Measurements from ENCODE around the gene TLE3. TPM values are rescaled to one million over a fixed set of nuclear protein-coding genes. Genes with fewer than 3 reads are reported as not detected.

The TLE3 gene
- polyA plus RNA-seq, 1 experiment: 3.7 TPM

- ChIA-PET CTCF (interaction anchor here (1.0 kb wide), 1 partner anchor 566 kb away, joined by 4 read pairs; no protein-coding TSS in a partner anchor), POLR2A (no interaction called here)
- no peak for DNase-seq (ENCODE audit: low read depth)
- Histone ChIP-seq H3K4me3 (ENCODE audit: low read depth, low read length) (no peak overlapping the region), H3K27me3 (ENCODE audit: control insufficient read depth, insufficient read depth, low read length) (peaks cover 13% of the 10 kb centered on the region), H3K36me3 (ENCODE audit: control insufficient read depth, insufficient read depth, low read length) (no peaks in the 10 kb centered on the region)
- no peak for TF ChIP-seq CTCF (IDR thresholded peaks at IDR 0.05; ENCODE audit: insufficient read depth, low read depth, low read length)
Observed at GRCh38 chr15:70142322-70143191, 44.8 kb upstream of the TLE3 start.

DNA sequence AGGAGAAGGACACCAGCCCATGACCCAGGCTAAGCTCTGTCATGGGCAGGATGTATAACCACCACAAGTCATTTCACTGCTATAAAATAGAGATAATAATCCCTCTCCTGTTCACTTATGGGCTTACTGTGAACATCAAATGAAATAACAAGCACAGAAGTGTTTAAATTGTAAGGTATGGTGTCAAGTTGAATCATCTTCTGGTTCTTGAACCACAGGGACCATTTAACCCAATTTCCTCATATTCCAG lies 44.3 kb upstream of the TLE3 start:
- CTCF ChIA-PET: no interaction called here
- no peaks in the 10 kb centered on the region for H3K36me3 ChIP-seq (ENCODE audit: control insufficient read depth, insufficient read depth, low read length)
- DNase-seq (ENCODE audit: low read depth): no peak
- H3K4me3 ChIP-seq (ENCODE audit: low read depth, low read length): no peak overlapping the region
- no peak for TF ChIP-seq CTCF (IDR thresholded peaks at IDR 0.05; ENCODE audit: insufficient read depth, low read depth, low read length)
- POLR2A ChIA-PET: no interaction called here
- H3K27me3 ChIP-seq (ENCODE audit: control insufficient read depth, insufficient read depth, low read length): peaks cover 13% of the 10 kb centered on the region

DNA sequence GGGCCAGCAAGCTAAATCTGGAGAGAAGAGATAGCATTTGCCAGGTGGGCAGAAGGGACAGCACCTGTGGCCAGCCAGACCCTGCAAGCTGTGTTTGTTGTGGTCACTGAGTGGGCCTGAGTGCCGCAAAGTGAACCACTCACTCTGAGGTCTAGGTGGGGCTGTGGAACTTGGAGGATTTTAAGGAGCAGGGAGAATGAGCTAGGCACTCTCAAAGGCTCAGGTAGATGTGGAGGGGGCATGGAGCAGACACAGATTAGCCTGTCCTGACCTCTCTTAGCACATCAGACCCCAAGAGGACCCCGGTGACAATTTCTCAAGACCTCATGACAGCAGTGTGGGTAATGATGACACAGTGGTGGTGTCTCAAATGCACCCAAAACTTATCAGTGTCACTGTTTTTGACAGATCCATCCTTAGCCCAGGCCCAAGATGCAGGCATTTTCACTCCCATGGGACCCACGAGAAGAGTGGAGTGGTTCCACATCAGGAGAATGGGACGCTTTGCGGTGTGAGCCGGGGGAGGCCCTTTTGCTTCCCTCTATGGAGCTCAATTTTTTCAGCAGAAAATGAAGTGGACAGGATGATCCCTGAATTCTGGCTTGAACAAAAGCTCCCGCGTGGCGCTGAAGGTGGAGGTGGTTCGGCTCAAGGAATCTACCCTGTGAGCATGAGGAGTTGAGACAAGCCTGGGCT lies 43.8 kb upstream of the TLE3 start:
- DNase-seq (ENCODE audit: low read depth): no peak
- no peak for TF ChIP-seq CTCF (IDR thresholded peaks at IDR 0.05; ENCODE audit: insufficient read depth, low read depth, low read length)
- H3K27me3 ChIP-seq (ENCODE audit: control insufficient read depth, insufficient read depth, low read length): peaks cover 13% of the 10 kb centered on the region
- ChIA-PET POLR2A (no interaction called here), CTCF (interaction anchor here (0.5 to 1.1 kb wide), 2 partner anchors 7 to 77 kb away, joined by 3 read pairs; no protein-coding TSS in a partner anchor)
- no peak overlapping the region for H3K4me3 ChIP-seq (ENCODE audit: low read depth, low read length)
- no peaks in the 10 kb centered on the region for H3K36me3 ChIP-seq (ENCODE audit: control insufficient read depth, insufficient read depth, low read length)

DNA sequence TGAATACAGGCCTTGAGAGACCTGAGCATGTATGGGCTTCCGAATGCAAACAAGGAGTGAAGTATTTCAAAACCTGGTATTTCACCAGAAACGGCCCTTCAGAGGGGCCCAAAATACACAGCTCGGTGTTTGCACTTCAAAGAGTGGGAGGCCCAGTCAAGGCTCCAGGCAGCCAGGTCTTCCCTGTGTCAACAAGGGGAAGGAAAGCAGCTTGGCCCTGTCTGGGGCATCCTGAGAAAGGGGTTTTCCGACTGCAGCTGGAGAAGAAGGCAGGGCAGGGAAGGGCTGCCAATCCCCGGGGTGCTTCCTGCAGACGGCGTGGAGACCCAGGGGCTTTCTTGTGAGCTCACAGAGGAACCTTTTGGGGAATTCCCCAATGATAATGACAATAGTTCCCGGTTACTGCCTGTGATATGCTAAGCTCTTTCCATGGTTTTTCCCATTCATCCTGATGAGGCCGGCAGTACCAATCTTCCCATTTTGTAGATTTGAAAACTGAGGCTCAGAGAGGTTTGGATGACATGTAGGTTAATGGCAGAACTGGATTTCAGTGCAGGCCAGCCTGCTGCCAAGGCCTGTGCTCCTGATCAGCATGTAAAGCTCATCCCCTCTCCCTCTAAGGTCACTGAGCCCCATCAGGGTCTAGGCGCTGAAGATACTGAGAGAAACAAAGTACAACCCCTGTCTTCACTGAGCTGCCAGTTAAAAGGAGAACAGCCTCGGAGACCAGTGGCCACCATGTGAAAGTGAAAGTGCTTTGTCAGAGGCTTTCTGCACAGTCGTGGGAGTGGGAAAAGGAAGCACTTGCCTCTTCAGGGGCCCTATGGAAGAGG lies 43.0 kb upstream of the TLE3 start:
- DNase-seq (ENCODE audit: low read depth): no peak
- peaks cover 13% of the 10 kb centered on the region for H3K27me3 ChIP-seq (ENCODE audit: control insufficient read depth, insufficient read depth, low read length)
- H3K36me3 ChIP-seq (ENCODE audit: control insufficient read depth, insufficient read depth, low read length): no peaks in the 10 kb centered on the region
- H3K4me3 ChIP-seq (ENCODE audit: low read depth, low read length): no peak overlapping the region
- ChIA-PET POLR2A (no interaction called here), CTCF (interaction anchor here (1.1 to 1.3 kb wide), 3 partner anchors 8 to 133 kb away, joined by 3 to 4 read pairs (median 3); no protein-coding TSS in a partner anchor)
- no peak for TF ChIP-seq CTCF (IDR thresholded peaks at IDR 0.05; ENCODE audit: insufficient read depth, low read depth, low read length)

All from BJ (cell line).